ENCODE results near the gene CEP128. TPM values are rescaled to one million over a fixed set of nuclear protein-coding genes. Genes with fewer than 3 reads are reported as not detected.

Gene CEP128
- total and polyA plus RNA-seq, 8 donors: 4.8 to 10.1 (median 7.5) TPM

GRCh38 chr14:80570930-80571298 is 370.6 kb downstream of the CEP128 start:
- Histone ChIP-seq H3K27me3 (no peaks in the 10 kb centered on the region), H3K27ac (no peak overlapping the region), H3K36me3 (no peaks in the 10 kb centered on the region), H3K4me3 (no peak overlapping the region), H3K4me1 (no peaks in the 10 kb centered on the region), H3K9me3 (no peaks in the 10 kb centered on the region)
- no peak for TF ChIP-seq CTCF (IDR thresholded peaks at IDR 0.05)
- DNase-seq: no peak
- intact Hi-C loops (cut with DNase I): no loop called here
- no peak for ATAC-seq

GRCh38 chr14:80567905-80568536 is 373.5 kb downstream of the CEP128 start:
- no peaks in the 10 kb centered on the region for H3K36me3 ChIP-seq
- H3K9me3 ChIP-seq: no peaks in the 10 kb centered on the region
- H3K4me1 ChIP-seq: no peaks in the 10 kb centered on the region
- ATAC-seq (no peak), DNase-seq (no peak)
- no peak for TF ChIP-seq CTCF (IDR thresholded peaks at IDR 0.05)
- H3K27ac ChIP-seq: no peak overlapping the region
- intact Hi-C loops (cut with DNase I): no loop called here
- H3K27me3 ChIP-seq: no peaks in the 10 kb centered on the region
- no peak overlapping the region for H3K4me3 ChIP-seq

- intact Hi-C loops (cut with DNase I): no loop called here
- no peak for ATAC-seq
- Histone ChIP-seq H3K4me3 (no peak overlapping the region), H3K4me1 (no peaks in the 10 kb centered on the region), H3K27ac (no peak overlapping the region), H3K9me3 (no peaks in the 10 kb centered on the region), H3K27me3 (no peaks in the 10 kb centered on the region), H3K36me3 (no peaks in the 10 kb centered on the region)
- TF ChIP-seq CTCF (IDR thresholded peaks at IDR 0.05): no peak
- DNase-seq: no peak
Observed at GRCh38 chr14:80565001-80565400, 376.5 kb downstream of the CEP128 start.

GRCh38 chr14:80564051-80564450 is 377.5 kb downstream of the CEP128 start:
- intact Hi-C loops (cut with DNase I): no loop called here
- H3K36me3 ChIP-seq: no peaks in the 10 kb centered on the region
- no peak overlapping the region for H3K27ac ChIP-seq
- DNase-seq: no peak
- ATAC-seq: no peak
- H3K27me3 ChIP-seq: no peaks in the 10 kb centered on the region
- TF ChIP-seq CTCF (IDR thresholded peaks at IDR 0.05): no peak
- H3K9me3 ChIP-seq: no peaks in the 10 kb centered on the region
- no peaks in the 10 kb centered on the region for H3K4me1 ChIP-seq
- no peak overlapping the region for H3K4me3 ChIP-seq

GRCh38 chr14:80560800-80561657 is 380.5 kb downstream of the CEP128 start:
- DNase-seq: no peak
- no peak for ATAC-seq
- no peaks in the 10 kb centered on the region for H3K9me3 ChIP-seq
- no peak overlapping the region for H3K4me3 ChIP-seq
- intact Hi-C loops (cut with DNase I): no loop called here
- H3K4me1 ChIP-seq: no peaks in the 10 kb centered on the region
- H3K27ac ChIP-seq: no peak overlapping the region
- no peak for TF ChIP-seq CTCF (IDR thresholded peaks at IDR 0.05)
- no peaks in the 10 kb centered on the region for H3K36me3 ChIP-seq
- no peaks in the 10 kb centered on the region for H3K27me3 ChIP-seq
